ENCODE results near the gene ARID3C. TPM values are rescaled to one million over a fixed set of nuclear protein-coding genes. Genes with fewer than 3 reads are reported as not detected.

The ARID3C gene
- polyA plus RNA-seq, 1 of the 3 experiments (the other 2 are of a cell fraction), result 0.08 TPM

GRCh38 chr9:34654323-34655051, 25.6 kb upstream of the ARID3C start:
- Histone ChIP-seq H3F3A (replicated peaks; ENCODE audit: insufficient read depth) (peaks cover 3% of the 10 kb centered on the region), H3K27ac (ENCODE audit: low read depth in 2 of 2, low read length in 1 of 2) (peak overlapping the region; percentile 67 to 96; a peak in 3 of 4 replicates), H3K9me3 (no peaks in the 10 kb centered on the region), H3K36me3 (replicated peaks in 1 of 2; ENCODE audit: control insufficient read depth in 1 of 2, insufficient read depth in 2 of 2, low read length in 1 of 2) (peaks cover 3 to 5% of the 10 kb centered on the region in 2 experiments), H3K79me2 (ENCODE audit: insufficient read depth) (no peaks in the 10 kb centered on the region), H3K4me2 (peak overlapping the region; percentile 76; the same call in 1 of the 2 replicates), H2AFZ (ENCODE audit: low read depth) (no peak overlapping the region), H4K20me1 (ENCODE audit: insufficient read depth) (no peaks in the 10 kb centered on the region), H3K9me2 (no peaks in the 10 kb centered on the region), H3K4me3 (ENCODE audit: low read depth in 2 of 2, low read length in 1 of 2) (no peak overlapping the region; a peak in 1 of 4 replicates), H3K9ac (no peak overlapping the region), H3K4me1 (ENCODE audit: control insufficient read depth in 1 of 2, insufficient read depth in 2 of 2, low read depth in 1 of 2, low read length in 1 of 2) (peaks cover 20 to 65% of the 10 kb centered on the region in 2 experiments), H3K27me3 (ENCODE audit: insufficient read depth) (no peaks in the 10 kb centered on the region)
- POLR2A ChIA-PET, result interaction anchor here (0.6 to 1.7 kb wide), 3 partner anchors 11 to 38 kb away, joined by 3 to 7 read pairs (median 6); no protein-coding TSS in a partner anchor
- DNase-seq, result peak; percentile 92
- WGBS (ENCODE audit: low lambda C conversion rate), result 29% methylated on average over 9 of the region's 11 CpGs
- CTCF ChIA-PET, result interaction anchor here (0.7 to 14.1 kb wide), 7 partner anchors 8 to 50 kb away, joined by 3 to 152 read pairs (median 4); partner anchors contain the start of genes GALT and SIGMAR1
- TF ChIP-seq USF1 (IDR thresholded peaks at IDR 0.05; ENCODE audit: borderline replicate concordance, low read depth) (no peak), TEAD4 (IDR thresholded peaks at IDR 0.05; ENCODE audit: borderline replicate concordance, insufficient read depth) (no peak), SMC3 (IDR thresholded peaks at IDR 0.05; ENCODE audit: low read depth, low read length) (no peak), USF2 (IDR thresholded peaks at IDR 0.05; ENCODE audit: borderline replicate concordance, low read depth, low read length) (no peak), RXRA (IDR thresholded peaks at IDR 0.05; ENCODE audit: borderline replicate concordance, low read depth) (no peak), CTCF (IDR thresholded peaks at IDR 0.05) (no peak), EP300 (IDR thresholded peaks at IDR 0.05; ENCODE audit: borderline replicate concordance in 1 of 2, low read depth in 1 of 2, low read length in 1 of 2) (peak; percentile 13 to 17; a peak in 2 of 4 replicates), EZH2phosphoT487 (IDR thresholded peaks at IDR 0.05; ENCODE audit: borderline replicate concordance, low read depth) (no peak), REST (IDR thresholded peaks at IDR 0.05; ENCODE audit: low read depth, low read length) (no peak), CHD2 (IDR thresholded peaks at IDR 0.05; ENCODE audit: low read length, partially characterized antibody) (peak; percentile 63), NRF1 (IDR thresholded peaks at IDR 0.05; ENCODE audit: low read depth, low read length) (peak; percentile 34; the same call in 1 of the 2 replicates), TAF1 (IDR thresholded peaks at IDR 0.05; ENCODE audit: borderline replicate concordance, low read depth, low read length) (no peak), TCF12 (IDR thresholded peaks at IDR 0.05) (peak; percentile 94), IRF3 (IDR thresholded peaks at IDR 0.05; ENCODE audit: low read depth, low read length) (no peak), FOXJ3 (CRISPR knock-in tag; IDR thresholded peaks at IDR 0.05) (peak; percentile 39; the same call in 1 of the 2 replicates), JUND (IDR thresholded peaks at IDR 0.05) (no peak), POLR2AphosphoS5 (IDR thresholded peaks at IDR 0.05; ENCODE audit: low read depth, low read length) (no peak; the same call in 1 of the 2 replicates), GATA2 (CRISPR knock-in tag; IDR thresholded peaks at IDR 0.05) (peak; percentile 81), RFX5 (IDR thresholded peaks at IDR 0.05; ENCODE audit: low read length) (no peak), NFIC (IDR thresholded peaks at IDR 0.05; ENCODE audit: borderline replicate concordance) (peak; percentile 73), MXI1 (IDR thresholded peaks at IDR 0.05; ENCODE audit: low read depth, low read length) (peak; percentile 38; the same call in 1 of the 2 replicates), YY1 (IDR thresholded peaks at IDR 0.05; ENCODE audit: low read depth) (no peak), RAD21 (IDR thresholded peaks at IDR 0.05; ENCODE audit: low read length) (0 out of 2 replicates have a peak, but pooled peaks have one; percentile 6), ELF1 (IDR thresholded peaks at IDR 0.05) (no peak)
